ENCODE results near the gene MMP11.

- TF ChIP-seq, protein P1, sequence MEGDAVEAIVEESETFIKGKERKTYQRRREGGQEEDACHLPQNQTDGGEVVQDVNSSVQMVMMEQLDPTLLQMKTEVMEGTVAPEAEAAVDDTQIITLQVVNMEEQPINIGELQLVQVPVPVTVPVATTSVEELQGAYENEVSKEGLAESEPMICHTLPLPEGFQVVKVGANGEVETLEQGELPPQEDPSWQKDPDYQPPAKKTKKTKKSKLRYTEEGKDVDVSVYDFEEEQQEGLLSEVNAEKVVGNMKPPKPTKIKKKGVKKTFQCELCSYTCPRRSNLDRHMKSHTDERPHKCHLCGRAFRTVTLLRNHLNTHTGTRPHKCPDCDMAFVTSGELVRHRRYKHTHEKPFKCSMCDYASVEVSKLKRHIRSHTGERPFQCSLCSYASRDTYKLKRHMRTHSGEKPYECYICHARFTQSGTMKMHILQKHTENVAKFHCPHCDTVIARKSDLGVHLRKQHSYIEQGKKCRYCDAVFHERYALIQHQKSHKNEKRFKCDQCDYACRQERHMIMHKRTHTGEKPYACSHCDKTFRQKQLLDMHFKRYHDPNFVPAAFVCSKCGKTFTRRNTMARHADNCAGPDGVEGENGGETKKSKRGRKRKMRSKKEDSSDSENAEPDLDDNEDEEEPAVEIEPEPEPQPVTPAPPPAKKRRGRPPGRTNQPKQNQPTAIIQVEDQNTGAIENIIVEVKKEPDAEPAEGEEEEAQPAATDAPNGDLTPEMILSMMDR (IDR thresholded peaks at IDR 0.05), result no peak
- TF ChIP-seq POLR2A (IDR thresholded peaks at IDR 0.05), result no peak
Measured at GRCh38 chr22:23743303-23743705, 29.3 kb upstream of the MMP11 start.
